Testis (tissue), 2 donors: ENCODE data around the gene PTPN2.

Source experiments
- POLR2A ChIP-seq: fragments of 450-650 bp; IDR thresholded peaks from one replicate; pipeline ENCODE4 v1.6.1; 2017; ENCODE audit warnings: antibody characterized with exemption, mild to moderate bottlenecking, moderate library complexity
- TF ChIP-seq, protein P1 (sequence below), 3 experiments: fragments of 450-650 bp in 2 of 3; fragments of 200-600 bp in 1 of 3; sonication (generic) in 1 of 3; IDR thresholded peaks; one replicate each; pipeline ENCODE4 v1.5.1; 2016 to 2019; ENCODE audit warnings: antibody characterized with exemption in 3 of 3, mild to moderate bottlenecking in 2 of 3, moderate library complexity in 1 of 3

GRCh38 chr18:12783524-12783923, 100.5 kb downstream of the PTPN2 start:
- TF ChIP-seq, protein P1, sequence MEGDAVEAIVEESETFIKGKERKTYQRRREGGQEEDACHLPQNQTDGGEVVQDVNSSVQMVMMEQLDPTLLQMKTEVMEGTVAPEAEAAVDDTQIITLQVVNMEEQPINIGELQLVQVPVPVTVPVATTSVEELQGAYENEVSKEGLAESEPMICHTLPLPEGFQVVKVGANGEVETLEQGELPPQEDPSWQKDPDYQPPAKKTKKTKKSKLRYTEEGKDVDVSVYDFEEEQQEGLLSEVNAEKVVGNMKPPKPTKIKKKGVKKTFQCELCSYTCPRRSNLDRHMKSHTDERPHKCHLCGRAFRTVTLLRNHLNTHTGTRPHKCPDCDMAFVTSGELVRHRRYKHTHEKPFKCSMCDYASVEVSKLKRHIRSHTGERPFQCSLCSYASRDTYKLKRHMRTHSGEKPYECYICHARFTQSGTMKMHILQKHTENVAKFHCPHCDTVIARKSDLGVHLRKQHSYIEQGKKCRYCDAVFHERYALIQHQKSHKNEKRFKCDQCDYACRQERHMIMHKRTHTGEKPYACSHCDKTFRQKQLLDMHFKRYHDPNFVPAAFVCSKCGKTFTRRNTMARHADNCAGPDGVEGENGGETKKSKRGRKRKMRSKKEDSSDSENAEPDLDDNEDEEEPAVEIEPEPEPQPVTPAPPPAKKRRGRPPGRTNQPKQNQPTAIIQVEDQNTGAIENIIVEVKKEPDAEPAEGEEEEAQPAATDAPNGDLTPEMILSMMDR (IDR thresholded peaks at IDR 0.05) = no peak
- no peak for TF ChIP-seq POLR2A
